Hematopoietic multipotent progenitor cell treated with erythropoietin and hydrocortisone succinate and interleukin-3 and kit ligand, for 6 days (in vitro differentiated cells): ENCODE results near the gene SOX5.

ENCODE experiments used
- DNase-seq: peaks from one replicate; pipeline ENCODE4 v3.0.0-alpha.2; 2015

Gene SOX5

GRCh38 chr12:23671881-23672280 lies 277.6 kb downstream of the SOX5 start:
- DNase-seq = no peak

DNA sequence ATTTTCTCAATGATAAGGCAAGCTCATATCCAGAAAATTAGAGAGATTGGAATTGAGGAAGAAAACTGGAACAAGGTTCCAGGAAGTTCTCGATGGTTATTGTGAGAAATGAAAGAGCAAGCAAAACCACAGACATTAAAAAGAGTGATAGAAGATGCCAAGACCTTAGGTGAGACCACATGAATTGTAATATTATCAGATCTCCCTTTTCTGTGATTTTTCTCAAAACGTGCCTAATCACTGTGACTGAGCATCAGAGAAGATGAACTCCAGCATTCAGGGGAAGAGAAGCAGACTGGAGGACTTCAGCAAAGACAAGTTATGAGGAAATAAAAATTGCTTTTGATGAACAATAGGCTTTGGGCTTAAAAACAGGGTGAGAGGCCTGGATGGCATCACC lies 278.8 kb downstream of the SOX5 start:
- no peak for DNase-seq

GRCh38 chr12:23669691-23670090 lies 279.8 kb downstream of the SOX5 start:
- no peak for DNase-seq

GRCh38 chr12:23666866-23667265 lies 282.6 kb downstream of the SOX5 start:
- DNase-seq = no peak

DNA sequence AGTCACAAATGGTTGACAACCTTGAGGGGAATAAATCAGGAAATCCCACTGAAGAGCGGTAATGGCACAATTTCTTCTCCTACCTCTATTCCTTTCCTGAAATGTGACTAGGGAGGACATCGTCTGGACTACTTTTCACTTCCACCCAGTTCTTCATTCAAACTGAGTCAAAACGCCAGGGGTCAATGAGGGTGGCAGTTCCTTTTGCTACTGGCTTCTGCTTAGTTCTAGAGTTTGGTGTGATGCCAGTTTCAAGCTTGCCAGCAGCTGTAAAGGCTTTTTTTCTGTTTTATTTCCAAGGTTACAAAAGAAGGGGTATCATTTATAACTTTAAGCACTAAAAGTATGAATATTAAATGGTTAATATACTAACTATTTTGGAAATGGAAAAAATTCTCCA lies 286.5 kb downstream of the SOX5 start:
- no peak for DNase-seq

DNA sequence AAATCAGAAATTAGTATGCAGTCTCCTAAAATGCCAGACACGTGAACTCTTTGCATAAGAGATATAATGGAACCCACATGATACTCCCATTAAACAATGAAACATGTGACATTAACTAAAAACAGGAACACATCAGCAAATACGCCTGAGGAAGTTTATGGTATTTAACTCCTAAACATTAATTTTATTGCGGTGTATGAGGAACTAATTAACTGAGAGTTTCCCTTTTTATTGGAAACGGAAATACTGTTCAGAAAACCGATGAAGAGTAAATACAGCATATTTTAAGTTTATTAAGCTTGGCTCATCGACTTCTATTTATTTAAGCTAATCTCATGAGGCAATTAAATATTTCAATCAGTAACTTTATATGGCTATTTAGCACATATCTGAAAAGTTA lies 290.3 kb downstream of the SOX5 start:
- DNase-seq = no peak

GRCh38 chr12:23657598-23657997 lies 291.9 kb downstream of the SOX5 start:
- DNase-seq = no peak

- DNase-seq = no peak
These were observed 293.6 kb downstream of the SOX5 start for GRCh38 chr12:23655884-23656283.

- DNase-seq = no peak
These were observed 294.4 kb downstream of the SOX5 start for GRCh38 chr12:23655112-23655511.

- no peak for DNase-seq
These were observed 300.9 kb downstream of the SOX5 start for GRCh38 chr12:23648546-23648945.

GRCh38 chr12:23640754-23641153 lies 308.7 kb downstream of the SOX5 start:
- DNase-seq = no peak

GRCh38 chr12:23634344-23634743 lies 315.1 kb downstream of the SOX5 start:
- no peak for DNase-seq

DNA sequence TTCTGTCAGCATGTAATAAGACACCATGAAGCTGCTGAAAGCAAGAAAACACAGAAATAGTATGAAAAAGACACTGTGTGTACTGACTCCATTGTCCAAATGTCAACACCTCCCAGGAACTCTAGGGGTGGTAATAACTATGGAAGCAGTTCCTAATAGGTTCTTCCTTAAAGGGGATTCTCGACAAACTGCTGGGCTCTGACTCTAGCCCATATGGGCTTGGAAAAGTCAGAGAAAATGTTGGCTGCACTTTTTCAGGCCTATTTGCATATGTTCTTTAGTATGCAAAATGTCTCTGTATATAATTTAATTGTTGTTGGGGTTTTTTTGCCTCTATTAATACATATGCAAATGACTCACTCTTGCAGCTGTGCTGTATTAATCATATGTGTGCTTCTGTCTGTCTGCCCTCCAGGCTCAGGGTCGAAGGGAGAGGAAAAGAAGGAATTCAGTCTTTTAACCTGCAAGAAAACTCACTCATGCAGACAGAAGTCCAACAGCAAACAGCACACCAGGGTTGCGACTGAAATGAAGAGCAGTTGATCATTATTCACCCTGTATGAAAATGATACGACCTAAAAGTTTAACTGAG lies 317.6 kb downstream of the SOX5 start:
- DNase-seq = no peak

DNA sequence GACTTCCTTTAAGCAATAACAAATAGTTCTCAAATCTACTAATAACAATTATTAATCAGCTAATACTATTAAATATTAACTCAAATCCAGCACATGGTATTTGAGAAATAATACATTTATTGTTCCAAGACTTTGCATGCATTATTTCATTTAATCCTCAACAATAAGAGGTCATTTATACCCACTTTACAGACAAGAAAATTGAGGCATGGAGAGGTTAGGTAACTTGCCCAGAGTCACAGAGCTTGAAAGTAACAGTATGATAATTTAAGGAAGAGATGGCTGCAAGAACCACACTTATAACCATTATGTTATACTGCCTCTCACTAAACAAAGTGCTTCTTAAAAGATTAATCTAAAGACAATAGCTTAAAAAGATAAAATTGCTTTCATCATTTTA lies 318.9 kb downstream of the SOX5 start:
- DNase-seq = no peak

GRCh38 chr12:23628806-23629205 lies 320.7 kb downstream of the SOX5 start:
- no peak for DNase-seq

DNA sequence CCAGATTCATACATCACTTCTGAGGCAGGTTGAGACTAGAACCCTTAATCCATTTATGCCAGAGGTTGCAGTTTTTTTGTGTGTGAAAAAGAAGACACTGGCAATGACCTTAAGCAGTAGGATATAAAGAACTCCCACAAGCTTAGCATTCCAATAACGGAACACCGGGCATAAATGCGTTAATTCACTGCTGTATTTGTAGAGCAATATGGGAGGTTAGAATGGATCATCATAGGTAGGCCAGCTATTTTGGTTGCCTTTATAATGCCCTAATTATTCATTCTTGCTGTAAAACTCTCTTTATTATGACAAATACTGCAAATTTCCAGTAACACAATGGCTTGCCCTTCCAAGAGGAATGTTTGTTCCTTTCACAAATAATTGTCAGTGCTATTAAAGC lies 322.7 kb downstream of the SOX5 start:
- DNase-seq = no peak

GRCh38 chr12:23621900-23622299 lies 327.6 kb downstream of the SOX5 start:
- DNase-seq = no peak

DNA sequence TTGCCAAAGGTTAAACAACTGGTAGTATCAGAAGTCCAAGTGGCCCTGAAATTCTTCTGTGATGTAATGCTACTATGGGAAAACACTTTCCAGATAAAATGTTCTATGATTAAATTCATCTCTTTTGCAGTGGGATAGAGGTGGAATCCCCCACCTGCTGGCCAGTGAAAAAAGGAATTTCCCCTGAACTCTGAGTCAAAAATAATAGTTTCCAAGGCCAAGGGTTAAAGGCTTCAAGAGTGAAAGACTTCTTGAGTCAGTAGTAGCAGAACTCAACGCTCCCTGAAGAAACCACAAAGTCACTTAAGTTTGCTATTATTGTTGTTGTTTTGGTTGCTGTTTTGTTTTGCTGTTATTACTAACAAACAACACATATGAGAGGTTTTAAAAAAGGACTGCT lies 330.8 kb downstream of the SOX5 start:
- DNase-seq = no peak

DNA sequence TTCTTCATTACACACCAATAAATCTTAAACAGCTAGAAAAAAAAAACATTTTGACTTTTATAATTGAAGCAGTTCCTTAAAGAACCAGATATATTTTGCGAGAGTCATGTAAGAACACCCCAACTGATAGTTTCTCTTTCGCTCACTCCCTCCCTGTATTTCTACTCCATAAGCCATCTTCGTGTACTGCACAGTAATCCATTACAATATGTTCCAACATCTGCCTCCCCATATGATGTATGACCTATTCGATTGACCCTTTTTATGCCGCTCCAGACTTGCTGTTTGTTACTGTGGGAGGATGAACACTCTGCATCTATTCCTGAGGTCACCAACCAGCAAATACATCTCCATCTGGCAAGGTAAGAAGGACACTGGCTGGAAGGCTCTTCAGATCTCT lies 331.7 kb downstream of the SOX5 start:
- no peak for DNase-seq

- no peak for DNase-seq
These were observed 335.2 kb downstream of the SOX5 start for GRCh38 chr12:23614280-23614679.

- DNase-seq = no peak
These were observed 338.1 kb downstream of the SOX5 start for GRCh38 chr12:23611320-23611719.

DNA sequence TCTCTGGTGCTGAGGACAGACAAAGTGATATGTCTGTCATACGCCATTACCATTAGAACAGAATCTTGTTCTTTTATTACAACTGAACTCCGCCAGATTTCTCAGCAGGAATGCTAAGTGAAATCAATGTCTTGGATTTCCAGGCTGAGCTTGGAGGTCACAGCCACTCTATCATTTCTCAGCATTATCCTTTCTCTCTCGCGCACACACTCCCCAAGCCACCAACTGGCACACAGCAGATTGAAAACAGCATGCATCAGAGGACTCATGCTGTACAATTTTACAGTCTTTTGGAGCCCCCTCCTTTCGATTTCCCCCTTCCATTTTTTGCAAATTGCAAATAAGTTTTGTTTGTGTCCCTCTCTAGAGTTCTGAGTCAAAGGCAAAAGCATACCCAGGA lies 348.6 kb downstream of the SOX5 start:
- no peak for DNase-seq

- DNase-seq = no peak
These were observed 352.9 kb downstream of the SOX5 start for GRCh38 chr12:23596568-23596967.

GRCh38 chr12:23587833-23588559 lies 361.5 kb downstream of the SOX5 start:
- DNase-seq = no peak

DNA sequence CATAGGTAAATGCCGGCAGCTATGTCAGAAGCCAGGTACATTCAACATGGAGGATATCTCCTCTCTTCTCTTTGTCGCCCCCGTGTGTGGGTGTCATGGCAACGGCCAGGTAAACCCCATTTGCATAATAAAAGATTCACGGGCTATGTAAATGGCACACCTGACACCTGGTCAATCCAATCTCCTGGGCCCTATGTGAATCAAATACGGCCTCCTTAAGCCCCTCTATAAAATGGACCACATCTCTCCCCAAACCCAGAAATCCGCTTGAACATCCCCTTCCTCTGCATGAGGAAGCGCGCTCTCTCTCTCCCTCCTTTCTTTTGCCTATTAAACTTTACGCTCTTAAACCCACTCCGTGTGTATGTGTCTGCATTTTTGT lies 363.7 kb downstream of the SOX5 start:
- DNase-seq = no peak
